Prostate gland (tissue), 2 donors: ENCODE measurements around the gene TMEM120B. TPM values are rescaled to one million over a fixed set of nuclear protein-coding genes. Genes with fewer than 3 reads are reported as not detected.
"Not testable (repeated sequence)": the region's sequence is repeated elsewhere in the genome, so short reads cannot be mapped to it uniquely, and the experiment has no call there.

Experiments used
- DNase-seq: peaks from one replicate; pipeline ENCODE4 v3.0.0-alpha.2; 2019; ENCODE audit warnings: low spot score
- H3K27ac ChIP-seq, 2 donors: fragments of 200-600 bp; sonication (generic); 2 replicates each; pipeline ENCODE4 v1.5.1; 2017 to 2019
- H3K27me3 ChIP-seq: fragments of 200-600 bp; sonication (generic); replicated peaks from 2 replicates; pipeline ENCODE4 v1.5.1; 2019; ENCODE audit not compliant: insufficient read depth
- H3K36me3 ChIP-seq, 2 donors: fragments of 200-600 bp; sonication (generic); 1 replicate in 1 of 2; 2 replicates in 1 of 2; pipeline versions ENCODE4 v1.5.1 to v1.8.1; 2017 to 2019
- H3K4me1 ChIP-seq: fragments of 200-600 bp; sonication (generic); replicated peaks from 2 replicates; pipeline ENCODE4 v1.5.1; 2019
- H3K4me3 ChIP-seq, 2 donors: fragments of 200-600 bp; sonication (generic); 2 replicates each; pipeline ENCODE4 v1.5.1; 2017 to 2019
- H3K9me3 ChIP-seq: fragments of 200-600 bp; sonication (generic); 2 replicates; pipeline ENCODE4 v1.5.1; 2017
- CTCF ChIP-seq, 4 experiments: fragments of 200-600 bp in 2 of 4; fragments of 450-650 bp in 2 of 4; sonication (generic) in 2 of 4; IDR thresholded peaks; 1 replicate in 3 of 4; 2 replicates in 1 of 4; pipeline ENCODE4 v1.5.1; 2016 to 2019; ENCODE audit warnings: antibody characterized with exemption in 4 of 4, mild to moderate bottlenecking in 2 of 4, moderate library complexity in 2 of 4
- POLR2A ChIP-seq: fragments of 450-650 bp; IDR thresholded peaks from one replicate; pipeline ENCODE4 v1.6.1; 2016; ENCODE audit warnings: antibody characterized with exemption, mild to moderate bottlenecking
- POLR2AphosphoS5 ChIP-seq: sonication (generic); formaldehyde crosslinking; IDR thresholded peaks from one replicate; pipeline ENCODE4 v1.6.1; 2017; ENCODE audit warnings: antibody characterized with exemption
- WGBS: methylation state at CpG from one replicate; pipeline ENCODE4 v1.1.5; 2018; 5-methylcytosine and 5-hydroxymethylcytosine counted together
- intact Hi-C: fragments of 100-400 bp; cut with DNase I; formaldehyde crosslinking; loops from one replicate; pipeline ENCODE4 v1.14.2; 2022
- total RNA-seq, 2 donors: library from RNA; depleted of rRNA; stranded (reverse); fragments of >200 nt; gene quantifications; one replicate each; pipeline ENCODE4 v1.1.0, GENCODE V29; 2016

Gene TMEM120B
- total RNA-seq, 2 donors from 2014 or later, result 9.5 to 12.2 TPM

- Histone ChIP-seq H3K4me1 (peaks cover 4% of the 10 kb centered on the region), H3K27ac (no peak overlapping the region), H3K27me3 (no peaks in the 10 kb centered on the region), H3K4me3 (no peak overlapping the region), H3K9me3 (no peaks in the 10 kb centered on the region), H3K36me3 (no peaks in the 10 kb centered on the region)
- WGBS, result 79% methylated on average over 5 of the region's 5 CpGs
- TF ChIP-seq CTCF (IDR thresholded peaks at IDR 0.05), result no peak
- DNase-seq, result no peak
- intact Hi-C loops, result no loop called here
Observed at GRCh38 chr12:121709478-121709961, 3.0 kb upstream of the TMEM120B start.

- H3K27ac ChIP-seq, result peak overlapping the region; percentile 81 to 82
- intact Hi-C loops, result no loop called here
- H3K9me3 ChIP-seq, result no peaks in the 10 kb centered on the region
- DNase-seq, result no peak
- H3K4me3 ChIP-seq, result peak overlapping the region; percentile 80 to 97
- no peaks in the 10 kb centered on the region for H3K27me3 ChIP-seq
- 64% methylated on average over 24 of the region's 24 CpGs for WGBS
- TF ChIP-seq POLR2A (no peak), CTCF (IDR thresholded peaks at IDR 0.05) (no peak), POLR2AphosphoS5 (no peak)
- H3K4me1 ChIP-seq, result peaks cover 4% of the 10 kb centered on the region
- H3K36me3 ChIP-seq, result no peaks in the 10 kb centered on the region
Observed at GRCh38 chr12:121711361-121712189, 977 bp upstream of the TMEM120B start.

GRCh38 chr12:121712190-121712460, 427 bp upstream of the TMEM120B start:
- Histone ChIP-seq H3K9me3 (no peaks in the 10 kb centered on the region), H3K27ac (peak overlapping the region; percentile 81 to 82), H3K27me3 (no peaks in the 10 kb centered on the region), H3K4me3 (peak overlapping the region; percentile 80 to 97), H3K4me1 (peaks cover 4% of the 10 kb centered on the region), H3K36me3 (no peaks in the 10 kb centered on the region)
- intact Hi-C loops, result no loop called here
- no peak for TF ChIP-seq CTCF (IDR thresholded peaks at IDR 0.05)
- no peak for TF ChIP-seq POLR2A
- no peak for TF ChIP-seq POLR2AphosphoS5
- DNase-seq, result peak; percentile 13
- WGBS, result 0% methylated on average over 16 of the region's 16 CpGs

- TF ChIP-seq POLR2A (no peak), POLR2AphosphoS5 (no peak)
- H3K4me3 ChIP-seq, result peak overlapping the region; percentile 80 to 97
- WGBS, result 18% methylated on average over 14 of the region's 14 CpGs
- peak overlapping the region; percentile 47 to 82 for H3K27ac ChIP-seq
- H3K4me1 ChIP-seq, result peaks cover 4% of the 10 kb centered on the region
- DNase-seq, result no peak
- intact Hi-C loops, result no loop called here
- H3K27me3 ChIP-seq, result no peaks in the 10 kb centered on the region
- H3K9me3 ChIP-seq, result no peaks in the 10 kb centered on the region
- no peaks in the 10 kb centered on the region for H3K36me3 ChIP-seq
Observed at GRCh38 chr12:121713257-121713777, 765 bp downstream of the TMEM120B start.

- Histone ChIP-seq H3K4me1 (peaks cover 4% of the 10 kb centered on the region), H3K4me3 (peak overlapping the region; percentile 80 to 97), H3K27me3 (no peaks in the 10 kb centered on the region), H3K36me3 (no peaks in the 10 kb centered on the region), H3K27ac (no peak overlapping the region), H3K9me3 (no peaks in the 10 kb centered on the region)
- 41% methylated on average over 6 of the region's 6 CpGs for WGBS
- no peak for DNase-seq
- intact Hi-C loops, result no loop called here
- no peak for TF ChIP-seq POLR2A
- TF ChIP-seq POLR2AphosphoS5, result no peak
- no peak for TF ChIP-seq CTCF (IDR thresholded peaks at IDR 0.05)
Observed at GRCh38 chr12:121713793-121714192, 1.2 kb downstream of the TMEM120B start.

GRCh38 chr12:121715055-121715454, 2.5 kb downstream of the TMEM120B start:
- H3K9me3 ChIP-seq, intact Hi-C loops, H3K4me1 ChIP-seq, DNase-seq, H3K36me3 ChIP-seq, H3K4me3 ChIP-seq, H3K27me3 ChIP-seq, H3K27ac ChIP-seq: not testable (repeated sequence)
- 96% methylated on average over 7 of the region's 7 CpGs for WGBS
